Thyroid gland (tissue), 4 donors: ENCODE results near the gene UPK1A.

Source experiments
- POLR2A ChIP-seq, 2 donors: fragments of 450-650 bp; IDR thresholded peaks; one replicate each; pipeline ENCODE4 v1.6.1; 2017; ENCODE audit warnings: antibody characterized with exemption in 2 of 2, mild to moderate bottlenecking in 2 of 2, moderate library complexity in 1 of 2
- TF ChIP-seq, protein P1 (sequence below), 6 experiments: fragments of 200-600 bp in 3 of 6; fragments of 450-650 bp in 3 of 6; sonication (generic) in 3 of 6; IDR thresholded peaks; one replicate each; pipeline ENCODE4 v1.5.1; 2016 to 2019; ENCODE audit warnings: antibody characterized with exemption in 6 of 6, mild to moderate bottlenecking in 2 of 6, inconsistent platforms in 1 of 6, moderate library complexity in 1 of 6

- TF ChIP-seq, protein P1, sequence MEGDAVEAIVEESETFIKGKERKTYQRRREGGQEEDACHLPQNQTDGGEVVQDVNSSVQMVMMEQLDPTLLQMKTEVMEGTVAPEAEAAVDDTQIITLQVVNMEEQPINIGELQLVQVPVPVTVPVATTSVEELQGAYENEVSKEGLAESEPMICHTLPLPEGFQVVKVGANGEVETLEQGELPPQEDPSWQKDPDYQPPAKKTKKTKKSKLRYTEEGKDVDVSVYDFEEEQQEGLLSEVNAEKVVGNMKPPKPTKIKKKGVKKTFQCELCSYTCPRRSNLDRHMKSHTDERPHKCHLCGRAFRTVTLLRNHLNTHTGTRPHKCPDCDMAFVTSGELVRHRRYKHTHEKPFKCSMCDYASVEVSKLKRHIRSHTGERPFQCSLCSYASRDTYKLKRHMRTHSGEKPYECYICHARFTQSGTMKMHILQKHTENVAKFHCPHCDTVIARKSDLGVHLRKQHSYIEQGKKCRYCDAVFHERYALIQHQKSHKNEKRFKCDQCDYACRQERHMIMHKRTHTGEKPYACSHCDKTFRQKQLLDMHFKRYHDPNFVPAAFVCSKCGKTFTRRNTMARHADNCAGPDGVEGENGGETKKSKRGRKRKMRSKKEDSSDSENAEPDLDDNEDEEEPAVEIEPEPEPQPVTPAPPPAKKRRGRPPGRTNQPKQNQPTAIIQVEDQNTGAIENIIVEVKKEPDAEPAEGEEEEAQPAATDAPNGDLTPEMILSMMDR (IDR thresholded peaks at IDR 0.05), result no peak
- TF ChIP-seq POLR2A (IDR thresholded peaks at IDR 0.05), result no peak
Measured at GRCh38 chr19:35650581-35650980, 15.7 kb upstream of the UPK1A start.
